Measurements from ENCODE around the gene INO80. TPM values are rescaled to one million over a fixed set of nuclear protein-coding genes. Genes with fewer than 3 reads are reported as not detected.
"Not testable (repeated sequence)": the region's sequence is repeated elsewhere in the genome, so short reads cannot be mapped to it uniquely, and the experiment has no call there.

Gene INO80
- total RNA-seq, 4 donors from 2014 or later, result 22.4 to 28.7 (median 24.0) TPM

GRCh38 chr15:40957581-40958051, 158.5 kb downstream of the INO80 start:
- DNase-seq (ENCODE audit: extremely low spot score), result no peak
- WGBS, result 62% methylated on average over 4 of the region's 9 CpGs
- Histone ChIP-seq H3K4me1 (peaks cover 28 to 44% (median 39%) of the 10 kb centered on the region in 4 donors), H3K27ac (replicated peaks in 1 of 4) (peak overlapping the region; percentile 48 to 74 (median 60)), H3K9me3 (no peaks in the 10 kb centered on the region), H3K4me3 (no peak overlapping the region), H3K36me3 (no peaks in the 10 kb centered on the region), H3K27me3 (no peaks in the 10 kb centered on the region)
- TF ChIP-seq POLR2AphosphoS5 (IDR thresholded peaks at IDR 0.05) (peak; percentile 51 to 58), EP300 (IDR thresholded peaks at IDR 0.05) (no peak)
- intact Hi-C loops (cut with DNase I), result no loop called here

DNA sequence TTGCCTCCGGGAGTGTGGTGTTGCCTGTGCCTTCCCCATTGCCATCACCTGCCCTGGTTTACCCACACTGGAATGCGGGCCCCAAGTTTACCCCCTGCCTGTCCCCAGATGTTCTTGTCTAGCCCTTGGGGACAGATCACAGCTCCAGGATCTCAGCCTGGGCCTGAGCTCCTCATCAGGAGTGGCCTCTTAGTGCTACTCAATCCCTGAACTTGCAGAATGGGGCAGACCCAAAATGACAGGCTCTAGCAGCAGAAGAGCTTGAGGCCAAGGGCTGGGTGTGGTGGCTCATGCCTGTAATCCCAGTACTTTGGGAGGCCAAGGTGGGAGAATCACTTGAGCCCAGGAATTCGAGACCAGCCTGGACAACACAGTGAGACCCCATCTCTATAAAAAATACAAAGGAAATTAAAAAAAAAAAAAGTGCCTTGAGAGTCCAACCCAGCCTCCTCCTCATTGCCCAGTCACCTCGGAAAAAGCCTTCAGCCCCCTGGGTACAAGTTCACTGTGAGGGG, 159.0 kb downstream of the INO80 start:
- Histone ChIP-seq H3K4me1 (peaks cover 32 to 49% (median 44%) of the 10 kb centered on the region in 4 donors), H3K27ac (replicated peaks in 1 of 4) (peak overlapping the region; percentile 46 to 74 (median 56)), H3K4me3 (no peak overlapping the region), H3K9me3 (no peaks in the 10 kb centered on the region), H3K36me3 (no peaks in the 10 kb centered on the region), H3K27me3 (no peaks in the 10 kb centered on the region)
- no peak for DNase-seq (ENCODE audit: extremely low spot score)
- intact Hi-C loops (cut with DNase I), result no loop called here
- 76% methylated on average over 4 of the region's 4 CpGs for WGBS
- TF ChIP-seq POLR2AphosphoS5 (IDR thresholded peaks at IDR 0.05), result no peak

- TF ChIP-seq CTCF (IDR thresholded peaks at IDR 0.05), result no peak
- TF ChIP-seq POLR2A (IDR thresholded peaks at IDR 0.05; ENCODE audit: low read depth), result peak; percentile 16
- Histone ChIP-seq H3K27me3 (no peaks in the 10 kb centered on the region), H3K4me3 (no peak overlapping the region), H3K36me3 (no peaks in the 10 kb centered on the region), H3K4me1 (peaks cover 32 to 49% (median 45%) of the 10 kb centered on the region in 4 donors), H3K9me3 (no peaks in the 10 kb centered on the region), H3K27ac (replicated peaks in 1 of 4) (peak overlapping the region; percentile 46 to 74 (median 56))
- no peak for DNase-seq (ENCODE audit: extremely low spot score)
- intact Hi-C loops (cut with DNase I), result no loop called here
- 100% methylated on average over 1 of the region's 3 CpGs for WGBS
Measured at GRCh38 chr15:40956541-40956982, 159.5 kb downstream of the INO80 start.

- H3K27me3 ChIP-seq, result no peaks in the 10 kb centered on the region
- H3K36me3 ChIP-seq, result no peaks in the 10 kb centered on the region
- no peaks in the 10 kb centered on the region for H3K9me3 ChIP-seq
- H3K27ac ChIP-seq (replicated peaks in 1 of 4), result peak overlapping the region; percentile 18 to 74 (median 55)
- no peak for DNase-seq (ENCODE audit: extremely low spot score)
- peaks cover 32 to 49% (median 45%) of the 10 kb centered on the region in 4 donors for H3K4me1 ChIP-seq
- WGBS, result 76% methylated on average over 1 of the region's 3 CpGs
- intact Hi-C loops (cut with DNase I), result no loop called here
- H3K4me3 ChIP-seq, result no peak overlapping the region
- no peak for TF ChIP-seq CTCF (IDR thresholded peaks at IDR 0.05)
- no peak for TF ChIP-seq POLR2A (IDR thresholded peaks at IDR 0.05; ENCODE audit: low read depth)
- TF ChIP-seq POLR2AphosphoS5 (IDR thresholded peaks at IDR 0.05), result no peak
- no peak for TF ChIP-seq EP300 (IDR thresholded peaks at IDR 0.05)
Measured at GRCh38 chr15:40955930-40956540, 160.0 kb downstream of the INO80 start.

GRCh38 chr15:40955141-40955903, 160.8 kb downstream of the INO80 start:
- no peaks in the 10 kb centered on the region for H3K9me3 ChIP-seq

GRCh38 chr15:40954158-40954848, 161.8 kb downstream of the INO80 start:
- H3K36me3 ChIP-seq; H3K9me3 ChIP-seq; DNase-seq (ENCODE audit: extremely low spot score); intact Hi-C loops (cut with DNase I); H3K27me3 ChIP-seq: not testable (repeated sequence)
- Histone ChIP-seq H3K4me3 (peak overlapping the region in 2 of 4 donors; percentile 68 to 73), H3K27ac (replicated peaks in 1 of 4) (peak overlapping the region in 1 of 4 donors; percentile 80), H3K4me1 (peaks cover 32 to 49% (median 45%) of the 10 kb centered on the region in 4 donors)
- WGBS, result 81% methylated on average over 5 of the region's 8 CpGs

More at GRCh38 chr15:40955141-40955903, 160.8 kb downstream of the INO80 start:
- DNase-seq (ENCODE audit: extremely low spot score), result no peak
- Histone ChIP-seq H3K36me3 (no peaks in the 10 kb centered on the region), H3K27me3 (no peaks in the 10 kb centered on the region), H3K4me1 (peaks cover 32 to 49% (median 45%) of the 10 kb centered on the region in 4 donors), H3K27ac (replicated peaks in 1 of 4) (peak overlapping the region in 1 of 4 donors; percentile 46), H3K4me3 (no peak overlapping the region)
- intact Hi-C loops (cut with DNase I), result no loop called here
- TF ChIP-seq POLR2AphosphoS5 (IDR thresholded peaks at IDR 0.05), result no peak
- TF ChIP-seq EP300 (IDR thresholded peaks at IDR 0.05), result no peak
- whole genome bisulfite sequencing, result 90% methylated on average over 2 of the region's 20 CpGs

Measured in esophagus muscularis mucosa (tissue), 4 donors.